Omental fat pad (tissue), 4 donors: ENCODE data around the gene STON1. TPM values are rescaled to one million over a fixed set of nuclear protein-coding genes. Genes with fewer than 3 reads are reported as not detected.
"Not testable (repeated sequence)": the region's sequence is repeated elsewhere in the genome, so short reads cannot be mapped to it uniquely, and the experiment has no call there.

ENCODE experiments used
- ATAC-seq: fragments of 150-250 bp; one replicate; pipeline ENCODE4 v1.9.1; 2016; ENCODE audit warnings: mild to moderate bottlenecking, moderate library complexity; ENCODE audit not compliant: low FRiP score
- DNase-seq: peaks from one replicate; pipeline ENCODE4 v3.0.0-alpha.2; 2019; ENCODE audit warnings: low spot score
- total RNA-seq, 4 donors: library from RNA; depleted of rRNA; stranded (reverse); fragments of >200 nt; gene quantifications; one replicate each; pipeline ENCODE4 v1.1.0, GENCODE V29; 2016
- TF ChIP-seq, protein P1 (sequence below), 3 donors: fragments of 450-650 bp; IDR thresholded peaks; one replicate each; pipeline ENCODE4 v1.5.1; 2016 to 2017; ENCODE audit warnings: antibody characterized with exemption in 3 of 3, mild to moderate bottlenecking in 3 of 3, moderate library complexity in 2 of 3

STON1 gene
- total RNA-seq, 4 donors from 2014 or later, result 44.8 to 124 (median 93.9) TPM

DNA sequence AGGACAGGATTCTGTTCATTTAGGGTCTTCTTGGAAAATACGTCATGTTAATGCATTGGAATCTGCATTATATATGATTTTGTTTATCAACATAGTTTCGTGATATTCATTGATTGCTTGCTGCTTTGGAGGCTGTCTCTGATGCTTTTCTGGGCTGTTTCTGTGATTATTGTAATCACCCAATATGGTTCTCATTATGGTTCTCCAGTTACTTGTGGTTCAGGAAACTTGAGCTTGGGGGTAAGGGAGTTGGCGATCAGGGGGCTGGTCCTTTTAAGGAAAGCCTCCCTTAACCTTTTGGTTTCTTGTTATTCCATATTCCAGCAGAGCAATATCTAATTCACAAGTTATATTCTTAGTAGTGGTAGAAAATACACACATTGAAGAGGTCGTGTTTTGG, 17.4 kb upstream of the STON1 start:
- TF ChIP-seq, protein P1, sequence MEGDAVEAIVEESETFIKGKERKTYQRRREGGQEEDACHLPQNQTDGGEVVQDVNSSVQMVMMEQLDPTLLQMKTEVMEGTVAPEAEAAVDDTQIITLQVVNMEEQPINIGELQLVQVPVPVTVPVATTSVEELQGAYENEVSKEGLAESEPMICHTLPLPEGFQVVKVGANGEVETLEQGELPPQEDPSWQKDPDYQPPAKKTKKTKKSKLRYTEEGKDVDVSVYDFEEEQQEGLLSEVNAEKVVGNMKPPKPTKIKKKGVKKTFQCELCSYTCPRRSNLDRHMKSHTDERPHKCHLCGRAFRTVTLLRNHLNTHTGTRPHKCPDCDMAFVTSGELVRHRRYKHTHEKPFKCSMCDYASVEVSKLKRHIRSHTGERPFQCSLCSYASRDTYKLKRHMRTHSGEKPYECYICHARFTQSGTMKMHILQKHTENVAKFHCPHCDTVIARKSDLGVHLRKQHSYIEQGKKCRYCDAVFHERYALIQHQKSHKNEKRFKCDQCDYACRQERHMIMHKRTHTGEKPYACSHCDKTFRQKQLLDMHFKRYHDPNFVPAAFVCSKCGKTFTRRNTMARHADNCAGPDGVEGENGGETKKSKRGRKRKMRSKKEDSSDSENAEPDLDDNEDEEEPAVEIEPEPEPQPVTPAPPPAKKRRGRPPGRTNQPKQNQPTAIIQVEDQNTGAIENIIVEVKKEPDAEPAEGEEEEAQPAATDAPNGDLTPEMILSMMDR (IDR thresholded peaks at IDR 0.05), result no peak
- DNase-seq (no peak), ATAC-seq (no peak)

DNA sequence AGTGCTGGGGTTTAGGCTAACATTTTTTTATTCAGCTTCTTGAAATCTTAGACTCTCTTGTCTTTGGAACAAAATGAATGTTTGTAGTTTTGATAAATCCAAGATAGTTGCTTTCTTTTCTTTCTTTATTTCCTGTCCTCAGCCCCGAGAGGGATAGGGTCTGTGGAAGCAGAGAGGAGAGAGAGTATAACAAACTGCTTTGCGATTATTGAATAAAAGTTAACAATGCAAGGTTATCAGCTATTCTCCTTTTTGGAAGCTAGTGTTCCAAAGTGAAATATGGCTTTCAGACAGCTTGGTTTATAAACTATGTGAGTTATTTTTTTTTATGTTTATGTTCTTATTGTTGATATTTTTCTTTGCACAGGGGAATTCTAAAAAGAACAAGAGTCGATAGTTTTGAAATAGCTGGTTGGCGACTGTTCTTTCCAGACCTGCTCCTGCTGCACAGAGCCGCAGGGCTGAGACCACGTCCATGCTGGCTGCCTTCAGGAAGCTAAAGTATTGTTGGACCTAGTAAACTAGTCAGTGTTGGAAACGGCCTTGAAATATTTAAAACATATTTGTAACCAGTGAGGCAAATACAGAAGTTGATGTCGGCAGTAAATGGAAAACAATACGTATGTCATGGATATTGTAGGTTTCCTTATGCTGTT, 15.5 kb upstream of the STON1 start:
- ATAC-seq (no peak), DNase-seq (no peak)
- TF ChIP-seq, protein P1 (IDR thresholded peaks at IDR 0.05), result no peak

DNA sequence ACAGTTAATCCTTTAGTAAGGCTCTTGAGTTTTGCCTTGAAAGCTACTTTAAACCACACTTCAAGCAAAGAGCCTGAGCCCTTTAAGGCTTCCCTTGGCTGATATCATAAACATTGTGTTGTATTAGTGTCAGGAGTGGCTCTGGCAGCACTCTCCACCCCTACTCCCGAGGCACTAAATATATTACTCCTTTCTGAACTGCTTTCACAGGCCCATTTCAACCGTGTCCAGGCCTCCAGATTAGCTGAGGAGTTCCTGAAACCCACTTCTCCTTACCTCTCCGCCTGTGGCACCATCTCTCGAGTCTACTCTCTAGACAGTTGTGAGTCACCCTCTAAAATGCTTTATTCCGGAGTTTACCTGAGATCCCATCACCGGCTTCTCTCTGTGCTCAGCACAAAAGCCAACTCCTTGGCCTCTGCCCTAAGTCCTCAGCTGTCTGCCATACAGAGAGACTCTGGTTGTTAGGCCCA, 14.4 kb upstream of the STON1 start:
- no peak for ATAC-seq
- TF ChIP-seq, protein P1 (IDR thresholded peaks at IDR 0.05), result no peak

DNA sequence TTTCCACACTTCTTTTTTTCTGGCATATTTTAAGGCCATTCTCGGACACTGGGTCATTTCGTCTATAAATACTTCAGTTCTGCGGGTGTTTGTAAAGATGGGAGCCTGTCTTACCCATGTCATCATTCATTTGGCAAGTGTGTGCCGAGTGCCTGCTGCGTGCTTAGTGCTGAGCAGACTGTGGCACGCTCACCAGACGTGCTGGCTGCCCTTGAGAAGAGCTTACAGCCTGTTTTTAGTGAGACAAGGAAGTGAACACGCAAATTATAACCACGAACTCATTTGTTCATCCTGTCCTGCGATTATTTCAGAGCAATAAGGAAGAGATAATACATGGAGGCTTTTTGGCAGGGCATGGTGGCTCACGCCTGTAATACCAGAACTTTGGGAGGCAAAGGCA, 10.4 kb upstream of the STON1 start:
- TF ChIP-seq, protein P1 (IDR thresholded peaks at IDR 0.05), result no peak
- no peak for DNase-seq
- no peak for ATAC-seq

More for the DNA sequence above, 14.4 kb upstream of the STON1 start:
- DNase-seq, result no peak

DNA sequence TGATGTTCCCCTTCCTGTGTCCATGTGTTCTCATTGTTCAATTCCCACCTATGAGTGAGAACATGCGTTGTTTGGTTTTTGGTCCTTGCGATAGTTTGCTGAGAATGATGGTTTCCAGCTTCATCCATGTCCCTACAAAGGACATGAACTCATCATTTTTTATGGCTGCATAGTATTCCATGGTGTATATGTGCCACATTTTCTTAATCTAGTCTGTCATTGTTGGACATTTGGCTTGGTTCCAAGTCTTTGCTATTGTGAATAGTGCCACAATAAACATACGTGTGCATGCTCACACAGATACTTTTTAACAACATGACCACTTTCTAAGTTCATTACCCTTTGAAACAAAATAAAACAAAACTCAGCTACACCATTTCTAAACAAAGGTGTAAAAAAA, 5.2 kb upstream of the STON1 start:
- ATAC-seq, DNase-seq: not testable (repeated sequence)

DNA sequence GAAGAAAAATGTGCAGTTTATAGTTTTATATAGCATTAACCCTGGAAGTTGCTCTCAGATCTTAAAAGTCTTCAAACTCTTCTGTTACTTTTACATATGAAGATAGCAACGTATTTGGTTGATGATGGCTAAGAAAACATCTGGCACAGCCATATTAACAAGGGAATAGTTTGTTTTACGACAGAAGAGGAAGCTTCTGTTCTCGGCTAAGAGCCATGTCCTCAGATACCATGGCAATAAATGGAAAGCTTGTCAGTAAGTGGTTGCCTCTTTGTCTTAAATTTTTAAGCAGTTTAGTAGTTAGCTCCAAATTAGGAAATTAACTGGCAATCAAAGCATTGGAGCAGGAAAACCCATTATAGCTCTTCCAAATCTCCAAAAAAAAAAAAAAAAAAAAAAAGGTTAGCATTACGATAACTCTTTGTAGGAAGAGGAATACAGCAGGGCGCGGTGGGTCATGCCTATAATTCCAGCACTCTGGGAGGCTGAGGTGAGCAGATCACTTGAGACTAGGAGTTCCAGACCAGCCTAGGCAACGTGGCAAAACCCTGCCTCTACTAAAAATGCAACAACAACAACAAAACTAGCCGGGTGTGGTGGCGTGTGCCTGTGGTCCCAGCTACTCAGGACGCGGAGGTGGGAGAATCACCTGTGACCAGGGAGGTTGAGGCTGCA, 4.5 kb upstream of the STON1 start:
- TF ChIP-seq, protein P1 (IDR thresholded peaks at IDR 0.05), result no peak
- no peak for DNase-seq
- no peak for ATAC-seq

DNA sequence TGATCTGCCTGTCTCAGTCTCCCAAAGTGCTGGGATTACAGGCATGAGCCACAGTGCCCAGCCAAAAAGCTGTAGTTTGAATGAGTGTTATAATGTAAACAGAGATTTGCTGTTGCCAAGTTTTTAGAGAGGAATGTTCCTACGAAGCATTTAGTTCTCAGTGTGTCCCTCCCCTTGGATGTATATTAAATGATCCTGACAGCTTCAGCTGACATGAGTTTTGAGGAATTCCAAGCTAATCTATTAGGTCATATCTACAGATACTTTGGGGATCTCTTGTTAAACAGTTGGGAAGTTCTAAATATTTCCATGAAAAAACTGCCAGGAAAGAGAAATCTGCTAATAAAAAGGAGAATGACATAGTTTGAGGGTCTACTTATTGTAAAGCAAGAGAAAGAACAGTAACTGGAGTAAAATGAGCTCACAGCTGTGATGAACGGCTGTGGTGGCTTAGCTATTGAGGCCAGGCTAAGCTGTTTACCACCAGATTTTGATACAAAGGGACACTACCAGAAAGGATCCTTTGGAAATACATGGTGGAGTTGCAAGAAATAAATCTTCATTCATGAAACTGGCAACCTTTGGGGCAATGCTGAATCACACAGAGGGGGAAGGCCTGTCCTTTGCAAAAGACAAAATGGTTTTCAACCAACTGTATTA, 2.6 kb upstream of the STON1 start:
- no peak for DNase-seq
- ATAC-seq, result no peak
- TF ChIP-seq, protein P1 (IDR thresholded peaks at IDR 0.05), result no peak
